H1 (cell line): ENCODE measurements around the gene MRPL34. TPM values are rescaled to one million over a fixed set of nuclear protein-coding genes. Genes with fewer than 3 reads are reported as not detected.

Source experiments
- ASH2L ChIP-seq: fragments of 200-600, 300-600 bp; sonication (generic); IDR thresholded peaks from one replicate; pipeline ENCODE4 v1.7.1; 2017; ENCODE audit warnings: low read length
- ATF3 ChIP-seq: IDR thresholded peaks from 2 replicates; pipeline ENCODE4 v1.6.1; 2011; ENCODE audit warnings: low read depth, mild to moderate bottlenecking, low read length; ENCODE audit not compliant: insufficient read depth
- BACH1 ChIP-seq: IDR thresholded peaks from 2 replicates; pipeline ENCODE4 v1.6.1; 2012; ENCODE audit warnings: low read length, improper control_type of control experiment
- BRCA1 ChIP-seq: IDR thresholded peaks from 2 replicates; pipeline ENCODE4 v1.6.1; 2012; ENCODE audit warnings: low read depth, low read length, improper control_type of control experiment
- CEBPB ChIP-seq: IDR thresholded peaks from 2 replicates; pipeline ENCODE4 v1.6.1; 2012; ENCODE audit warnings: low read depth, low read length
- CHD1 ChIP-seq: IDR thresholded peaks from 2 replicates; pipeline ENCODE4 v1.6.1; 2012; ENCODE audit warnings: low read depth, low read length, improper control_type of control experiment
- CTBP2 ChIP-seq: IDR thresholded peaks from 2 replicates; pipeline ENCODE4 v1.7.0; 2011; ENCODE audit warnings: borderline replicate concordance, mild to moderate bottlenecking, moderate library complexity, mixed read lengths, low read length; ENCODE audit not compliant: insufficient read depth, insufficient read length
- CTCF ChIP-seq, 3 experiments: IDR thresholded peaks; 1 replicate in 2 of 3; 2 replicates in 1 of 3; pipeline versions ENCODE4 v1.5.1 to v1.6.1; 2011; ENCODE audit warnings: low read length in 3 of 3, mild to moderate bottlenecking in 3 of 3, inconsistent platforms in 2 of 3, low read depth in 1 of 3, moderate library complexity in 1 of 3; ENCODE audit not compliant: insufficient read depth in 1 of 3; ENCODE audit errors: control extremely low read depth in 1 of 3
- E2F6 ChIP-seq: IDR thresholded peaks from 2 replicates; pipeline ENCODE4 v1.6.1; 2012; ENCODE audit warnings: inconsistent platforms
- GTF2F1 ChIP-seq: IDR thresholded peaks from 2 replicates; pipeline ENCODE4 v1.6.1; 2012; ENCODE audit warnings: low read depth, low read length, improper control_type of control experiment, borderline replicate concordance
- KDM5A ChIP-seq: fragments of 200-600 bp; IDR thresholded peaks from 2 replicates; pipeline ENCODE4 v1.7.1; 2012; ENCODE audit warnings: mild to moderate bottlenecking, low read length, inconsistent platforms, mixed read lengths
- POLR2A ChIP-seq, 2 experiments: IDR thresholded peaks; 1 replicate in 1 of 2; 2 replicates in 1 of 2; pipeline ENCODE4 v1.6.1; 2011; ENCODE audit warnings: low read depth in 2 of 2, low read length in 2 of 2, mild to moderate bottlenecking in 2 of 2; ENCODE audit errors: control extremely low read depth in 1 of 2
- RAD21 ChIP-seq, 2 experiments: IDR thresholded peaks in 1 of 2; conservative IDR thresholded peaks in 1 of 2; 2 replicates each; pipeline ENCODE4 v1.6.1; 2011; ENCODE audit warnings: low read depth in 2 of 2, low read length in 2 of 2, improper control_type of control experiment in 1 of 2, inconsistent platforms in 1 of 2, mild to moderate bottlenecking in 1 of 2, moderate library complexity in 1 of 2
- RNF2 ChIP-seq: fragments of 200-900, 300-1000 bp; sonication (generic); IDR thresholded peaks from 2 replicates; pipeline ENCODE4 v1.7.1; 2016; ENCODE audit warnings: borderline replicate concordance, low read depth, mild to moderate bottlenecking, antibody characterized with exemption, low read length; ENCODE audit not compliant: poor library complexity, severe bottlenecking; ENCODE audit errors: missing control alignments
- SRF ChIP-seq: IDR thresholded peaks from 2 replicates; pipeline ENCODE4 v1.6.1; 2011; ENCODE audit warnings: mild to moderate bottlenecking, low read depth, low read length, moderate library complexity
- TBP ChIP-seq: IDR thresholded peaks from 2 replicates; pipeline ENCODE4 v1.6.1; 2011; ENCODE audit warnings: low read depth, low read length, improper control_type of control experiment
- USF2 ChIP-seq: IDR thresholded peaks from 2 replicates; pipeline ENCODE4 v1.6.1; 2011; ENCODE audit warnings: low read length, improper control_type of control experiment
- YY1 ChIP-seq: IDR thresholded peaks from 2 replicates; pipeline ENCODE4 v1.6.1; 2011; ENCODE audit warnings: low read depth, mild to moderate bottlenecking, low read length
- ZNF274 ChIP-seq: IDR thresholded peaks from 2 replicates; pipeline ENCODE4 v1.7.0; 2012; ENCODE audit warnings: low read length, borderline replicate concordance; ENCODE audit errors: extremely low read depth
- polyA plus RNA-seq, 7 experiments: library from polyadenylated mRNA; depleted of rRNA in 3 of 7; stranded (reverse) in 5 of 7; unstranded in 2 of 7; fragments of >200 nt in 5 of 7; fragments of 200-250 nt in 2 of 7; gene quantifications; 1 replicate in 5 of 7; 2 replicates in 1 of 7; 4 replicates in 1 of 7; pipeline versions ENCODE4 v1.2.1 to v1.2.3, GENCODE V29; 2011 to 2013; ENCODE audit warnings: missing spikeins in 2 of 7, mixed read lengths in 2 of 7
- total RNA-seq: library from RNA; stranded (reverse); fragmentation: NEBNext Ultra II Directional; extraction: Animal tissue kit (Norgen Biotek cat#: 25700); gene quantifications from 2 replicates; pipeline ENCODE4 v1.2.1, GENCODE V29; 2021

Gene MRPL34
- total and polyA plus RNA-seq, 2 of the 8 experiments (the other 6 are each of a cell fraction or from before 2014, with no cell fraction given): 91.9 to 99.6 TPM

GRCh38 chr19:17303167-17303939 lies 2.3 kb upstream of the MRPL34 start, which contains the start of gene ABHD8 (continued):
- TF ChIP-seq USF2 (peak; percentile 66), SRF (no peak), BRCA1 (no peak), CHD1 (no peak), KDM5A (no peak), YY1 (peak; percentile 51; the same call in 1 of the 2 replicates), POLR2A (IDR thresholded peaks at IDR 0.05; ENCODE audit: control extremely low read depth in 1 of 2, low read depth in 2 of 2, low read length in 2 of 2) (peak in 1 of 2 experiments; percentile 37; a peak in 2 of 3 replicates), CEBPB (no peak), E2F6 (no peak), BACH1 (no peak), TBP (peak; percentile 46; the same call in 1 of the 2 replicates), CTBP2 (no peak), GTF2F1 (no peak), RNF2 (no peak), ASH2L (no peak), CTCF (IDR thresholded peaks at IDR 0.05; ENCODE audit: control extremely low read depth in 1 of 3, insufficient read depth in 1 of 3, low read depth in 1 of 3, low read length in 3 of 3) (peak; percentile 62 to 74 (median 69)), ATF3 (0 out of 2 replicates have a peak, but pooled peaks have one; percentile 11), RAD21 (IDR thresholded peaks at IDR 0.05 in 1 of 2, conservative IDR thresholded peaks at IDR 0.05 in 1 of 2; ENCODE audit: low read depth in 2 of 2, low read length in 2 of 2) (peak; percentile 12 to 25; a peak in 2 of 4 replicates), ZNF274 (no peak)
